NCI-H2081 treated with DMSO at 0.1 percent for 48 hours (cell line): ENCODE data around the gene TNIK.
"Not testable (repeated sequence)": the region's sequence is repeated elsewhere in the genome, so short reads cannot be mapped to it uniquely, and the experiment has no call there.

Experiments
- DNase-seq: peaks from one replicate; lab custom pipeline; 2025; lab: John Stamatoyannopoulos, UW

Gene TNIK

GRCh38 chr3:171384101-171384891 is 75.9 kb downstream of the TNIK start:
- DNase-seq: no peak

GRCh38 chr3:171383206-171384018 is 76.8 kb downstream of the TNIK start:
- DNase-seq: no peak

- DNase-seq: not testable (repeated sequence)
These were observed 77.9 kb downstream of the TNIK start for GRCh38 chr3:171382347-171382746.

DNA sequence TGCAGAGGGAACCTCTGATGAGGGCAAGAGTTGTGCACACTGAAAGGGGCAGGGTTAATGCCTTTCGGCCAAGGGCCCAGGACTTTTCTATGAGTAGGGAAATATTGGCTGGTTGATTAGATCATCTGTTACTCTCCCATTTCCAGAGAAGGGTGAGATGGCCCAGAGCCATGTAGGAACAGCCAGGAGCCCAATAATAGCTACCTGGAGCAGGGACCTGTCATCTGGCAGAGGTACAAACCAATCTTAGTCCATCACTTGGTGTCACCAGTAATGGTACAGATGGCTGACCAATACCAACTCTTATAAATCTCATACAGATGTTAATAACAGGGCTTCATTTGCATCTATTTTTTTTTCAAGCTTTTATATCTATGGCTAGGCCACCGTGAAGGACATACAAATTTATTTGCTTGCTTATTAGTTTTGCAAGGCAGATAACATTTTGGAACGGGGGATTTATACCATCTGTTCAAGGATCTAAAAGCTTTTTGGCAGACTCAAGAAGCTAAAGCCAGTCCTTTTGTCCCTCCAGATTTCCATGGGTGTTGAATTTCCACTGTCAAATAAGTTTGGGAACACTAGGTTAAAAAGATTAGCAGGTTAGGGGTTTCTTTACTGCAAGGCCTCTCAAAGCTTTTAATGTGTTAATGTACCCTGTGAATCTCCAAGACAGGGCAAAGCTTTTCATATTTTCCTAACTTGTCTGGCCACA is 79.3 kb downstream of the TNIK start:
- DNase-seq: no peak

- no peak for DNase-seq
These were observed 80.2 kb downstream of the TNIK start for GRCh38 chr3:171379961-171380483.

- DNase-seq: no peak
These were observed 80.9 kb downstream of the TNIK start for GRCh38 chr3:171379281-171379680.

GRCh38 chr3:171378586-171378985 is 81.6 kb downstream of the TNIK start:
- DNase-seq: no peak

- DNase-seq: no peak
These were observed 82.3 kb downstream of the TNIK start for GRCh38 chr3:171377859-171378258.

GRCh38 chr3:171376596-171376947 is 83.6 kb downstream of the TNIK start:
- no peak for DNase-seq

GRCh38 chr3:171375666-171376595 is 84.3 kb downstream of the TNIK start:
- no peak for DNase-seq

GRCh38 chr3:171374661-171375285 is 85.4 kb downstream of the TNIK start:
- DNase-seq: no peak

GRCh38 chr3:171374260-171374659 is 85.9 kb downstream of the TNIK start:
- no peak for DNase-seq

GRCh38 chr3:171373711-171374110 is 86.5 kb downstream of the TNIK start:
- DNase-seq: no peak

GRCh38 chr3:171372694-171373093 is 87.5 kb downstream of the TNIK start:
- DNase-seq: no peak

GRCh38 chr3:171371354-171371753 is 88.9 kb downstream of the TNIK start:
- DNase-seq: no peak

DNA sequence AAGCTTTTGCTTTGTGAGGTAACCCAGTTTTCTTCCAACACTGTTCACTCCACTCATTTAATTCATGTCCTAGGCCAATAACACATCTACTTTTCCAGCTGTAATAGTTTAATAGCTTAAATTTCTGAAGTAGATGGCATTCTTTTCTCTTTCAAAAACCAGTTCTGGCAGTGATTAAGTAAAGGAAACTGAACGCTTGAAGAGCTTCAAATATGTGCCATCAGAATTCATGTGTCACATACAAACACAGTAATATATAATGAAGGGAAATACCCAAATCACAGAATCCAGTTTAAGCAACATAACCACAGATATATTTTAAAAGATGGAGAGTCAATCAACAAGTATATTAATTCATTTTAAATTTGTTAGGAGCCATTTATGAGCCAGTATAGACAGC is 91.0 kb downstream of the TNIK start:
- no peak for DNase-seq

- DNase-seq: not testable (repeated sequence)
These were observed 93.5 kb downstream of the TNIK start for GRCh38 chr3:171366738-171367137.

DNA sequence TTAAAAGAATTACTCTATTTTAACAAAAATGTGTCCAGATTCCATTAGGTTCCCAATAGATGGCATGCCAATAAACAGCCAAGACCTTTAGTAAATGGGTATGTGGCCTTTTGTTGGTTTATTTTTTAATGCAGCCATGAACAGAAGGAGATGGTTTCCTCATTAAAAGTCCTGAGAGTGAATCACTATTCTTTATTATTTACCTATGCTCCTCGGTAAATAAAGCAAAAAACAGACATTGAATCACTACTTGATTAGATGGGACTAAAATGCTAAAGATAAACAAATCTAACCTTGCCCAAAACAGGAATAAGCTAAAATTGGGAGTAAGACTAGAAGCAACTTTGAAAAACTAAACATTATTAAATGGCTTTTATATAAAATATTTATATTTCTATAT is 94.2 kb downstream of the TNIK start:
- DNase-seq: no peak

DNA sequence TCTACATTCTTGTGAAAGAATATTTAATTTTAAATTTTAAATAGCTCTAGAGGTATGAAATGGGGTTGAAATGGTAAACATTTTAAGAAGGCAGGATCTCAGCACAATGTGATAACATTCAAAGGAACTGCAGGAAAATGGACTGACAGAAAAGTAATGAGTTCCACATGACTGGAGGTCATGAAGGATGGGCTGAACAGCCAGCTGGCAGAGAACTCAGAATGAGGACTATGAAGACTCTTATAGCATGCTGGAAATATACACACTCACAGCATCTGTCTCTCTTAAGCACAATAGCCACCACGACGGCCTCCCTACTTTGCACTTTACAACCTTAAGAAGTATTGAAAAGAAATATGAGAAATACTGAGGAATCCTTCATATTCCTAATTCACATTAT is 94.7 kb downstream of the TNIK start:
- DNase-seq: no peak

GRCh38 chr3:171364500-171364899 is 95.7 kb downstream of the TNIK start:
- no peak for DNase-seq

DNA sequence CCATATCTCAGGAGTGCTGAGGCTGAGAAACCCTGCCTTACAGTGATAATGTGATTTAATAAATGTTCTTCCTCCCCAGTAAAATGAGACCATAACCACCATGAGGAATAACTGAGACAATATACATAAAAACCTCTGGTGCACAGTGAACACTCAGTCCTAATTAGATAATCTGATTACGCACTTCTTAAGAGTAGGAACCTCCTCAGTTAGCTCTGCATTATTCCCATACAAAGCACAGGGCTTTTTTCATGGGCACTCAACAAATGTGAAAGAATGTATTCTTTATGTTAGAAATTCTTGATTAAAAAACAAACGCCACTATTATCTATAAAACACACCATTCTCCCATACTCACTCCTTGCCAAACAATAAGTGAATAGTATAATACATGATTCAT is 97.0 kb downstream of the TNIK start:
- DNase-seq: no peak
